EH (cell line): Measurements from ENCODE around the gene SLC39A11.
"Not testable (repeated sequence)": the region's sequence is repeated elsewhere in the genome, so short reads cannot be mapped to it uniquely, and the experiment has no call there.

Source experiments
- DNase-seq: peaks from one replicate; pipeline ENCODE4 v3.0.0-alpha.2; 2015; ENCODE audit warnings: low read depth

The SLC39A11 gene

GRCh38 chr17:72786209-72786608, 306.3 kb downstream of the SLC39A11 start:
- DNase-seq: no peak

- no peak for DNase-seq
Observed at GRCh38 chr17:72782985-72783701, 309.3 kb downstream of the SLC39A11 start.

- DNase-seq: not testable (repeated sequence)
Observed at GRCh38 chr17:72782437-72782836, 310.1 kb downstream of the SLC39A11 start.

GRCh38 chr17:72778169-72779151, 314.0 kb downstream of the SLC39A11 start:
- DNase-seq: no peak

GRCh38 chr17:72775919-72776318, 316.6 kb downstream of the SLC39A11 start:
- no peak for DNase-seq

- no peak for DNase-seq
Observed at GRCh38 chr17:72775237-72775636, 317.3 kb downstream of the SLC39A11 start.

GRCh38 chr17:72774236-72774635, 318.3 kb downstream of the SLC39A11 start:
- DNase-seq: no peak

- DNase-seq: not testable (repeated sequence)
Observed at GRCh38 chr17:72773225-72773624, 319.3 kb downstream of the SLC39A11 start.

GRCh38 chr17:72772331-72772821, 320.1 kb downstream of the SLC39A11 start:
- DNase-seq: no peak

- no peak for DNase-seq
Observed at GRCh38 chr17:72771734-72772133, 320.8 kb downstream of the SLC39A11 start.

GRCh38 chr17:72766761-72767356, 325.6 kb downstream of the SLC39A11 start:
- peak; percentile 29 for DNase-seq

GRCh38 chr17:72765368-72766153, 326.9 kb downstream of the SLC39A11 start:
- DNase-seq: no peak

- DNase-seq: peak; percentile 39
Observed at GRCh38 chr17:72764632-72765041, 327.9 kb downstream of the SLC39A11 start.

GRCh38 chr17:72763981-72764380, 328.5 kb downstream of the SLC39A11 start:
- DNase-seq: no peak

GRCh38 chr17:72761893-72762575, 330.5 kb downstream of the SLC39A11 start:
- not testable (repeated sequence) for DNase-seq

GRCh38 chr17:72761431-72761830, 331.1 kb downstream of the SLC39A11 start:
- DNase-seq: no peak

GRCh38 chr17:72760368-72760767, 332.1 kb downstream of the SLC39A11 start:
- DNase-seq: peak; percentile 8

GRCh38 chr17:72759301-72759700, 333.2 kb downstream of the SLC39A11 start:
- no peak for DNase-seq

- no peak for DNase-seq
Observed at GRCh38 chr17:72756256-72756655, 336.2 kb downstream of the SLC39A11 start.

- DNase-seq: no peak
Observed at GRCh38 chr17:72754513-72754912, 338.0 kb downstream of the SLC39A11 start.

GRCh38 chr17:72751746-72752145, 340.7 kb downstream of the SLC39A11 start:
- no peak for DNase-seq
